ENCODE results near the gene FNDC3A.

FNDC3A gene

DNA sequence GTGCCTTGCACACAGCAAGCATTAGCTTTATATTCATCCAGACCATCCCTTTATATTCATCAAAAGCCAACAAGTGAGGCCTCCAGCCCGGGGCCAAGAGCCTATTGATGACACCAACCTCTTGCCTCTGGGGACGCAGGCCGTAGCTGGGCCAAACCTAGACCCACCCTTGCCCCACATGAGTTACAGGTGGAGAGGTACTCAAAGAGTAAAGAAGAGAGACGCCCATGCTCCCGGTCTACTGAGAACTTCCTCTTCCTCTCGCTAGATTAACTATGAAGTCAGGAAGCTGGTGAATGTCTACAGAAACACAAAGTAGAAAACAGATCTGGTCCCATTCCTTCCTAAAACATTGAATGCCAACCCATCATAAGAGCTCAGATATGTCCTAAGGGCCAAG, 240.6 kb downstream of the FNDC3A start:
- DNase-seq (no peak), ATAC-seq (no peak)

DNA sequence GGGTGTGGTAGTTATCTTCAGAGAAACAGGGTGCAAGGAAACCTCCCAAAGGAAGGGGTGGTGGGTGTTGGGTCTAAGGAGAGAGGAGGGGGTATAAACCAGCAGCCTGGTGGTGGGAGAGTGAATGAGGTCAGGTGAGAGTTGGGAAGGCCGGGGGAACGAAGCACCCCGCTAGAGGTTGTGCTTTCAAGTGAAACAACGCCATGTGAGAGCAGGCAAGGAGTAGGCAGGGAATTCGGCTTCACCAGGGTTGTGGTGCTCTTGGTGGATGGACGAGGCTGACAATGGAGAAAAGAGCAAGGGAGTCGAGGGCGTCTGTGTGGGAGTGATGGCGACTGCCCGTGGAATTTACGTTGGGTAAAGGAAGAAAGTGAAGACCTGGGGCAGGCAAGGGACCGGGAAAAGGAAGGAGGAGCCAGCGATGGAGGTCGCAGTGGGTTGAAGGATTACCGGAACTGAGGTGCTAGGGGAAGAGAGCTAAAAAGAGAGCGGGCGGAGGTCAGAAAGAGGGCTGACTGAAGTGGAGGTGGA, 242.3 kb downstream of the FNDC3A start:
- ATAC-seq: no peak

DNA sequence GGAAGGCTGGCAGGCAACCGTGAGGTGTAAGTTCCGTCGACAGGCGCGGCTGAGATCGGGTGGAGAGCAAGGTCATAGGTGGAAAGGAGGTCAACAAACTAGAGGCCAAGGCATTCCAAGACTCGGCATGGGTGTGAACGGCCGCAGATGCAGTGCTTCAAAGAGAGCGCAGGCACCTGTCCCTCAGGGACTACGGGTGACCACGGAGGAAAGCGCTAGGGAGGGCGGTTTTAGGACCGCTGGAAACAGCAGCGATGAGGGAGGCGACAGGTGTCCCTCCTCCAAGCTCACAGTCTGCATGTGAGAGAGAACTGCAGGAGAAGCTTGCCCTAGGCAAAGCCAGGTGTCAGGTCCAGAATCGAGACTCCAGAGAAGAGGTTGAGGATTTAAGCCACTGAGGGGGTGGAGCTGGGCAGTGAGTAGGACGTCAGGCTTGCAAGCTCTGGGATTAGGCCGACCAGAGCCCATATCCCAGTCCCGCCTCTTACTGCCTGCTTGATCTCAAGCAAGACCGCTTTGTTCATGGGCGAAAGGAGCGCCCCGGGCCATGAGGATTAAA, 242.9 kb downstream of the FNDC3A start:
- ATAC-seq (no peak), DNase-seq (no peak)

More for the DNA sequence above, 242.3 kb downstream of the FNDC3A start:
- no peak for DNase-seq

DNA sequence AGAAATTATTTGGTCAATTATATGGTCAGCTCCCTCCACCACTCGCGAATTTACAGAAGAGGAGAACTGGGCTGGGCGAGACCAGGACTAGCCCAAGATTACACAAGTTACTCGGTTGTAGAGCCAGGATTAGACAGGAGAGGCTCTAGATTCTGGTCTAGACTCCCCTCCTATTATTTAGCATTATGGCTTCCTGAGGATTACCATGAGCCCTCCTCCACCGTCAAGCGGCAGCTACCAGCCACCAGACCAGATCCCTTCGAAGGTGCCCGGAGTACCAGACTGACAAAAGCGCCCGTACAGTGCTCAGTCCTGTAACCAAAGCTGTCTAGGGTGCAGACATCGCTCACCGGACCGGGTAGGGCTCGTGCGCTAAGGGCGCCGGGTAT, 243.9 kb downstream of the FNDC3A start:
- no peak for ATAC-seq
- DNase-seq: no peak

DNA sequence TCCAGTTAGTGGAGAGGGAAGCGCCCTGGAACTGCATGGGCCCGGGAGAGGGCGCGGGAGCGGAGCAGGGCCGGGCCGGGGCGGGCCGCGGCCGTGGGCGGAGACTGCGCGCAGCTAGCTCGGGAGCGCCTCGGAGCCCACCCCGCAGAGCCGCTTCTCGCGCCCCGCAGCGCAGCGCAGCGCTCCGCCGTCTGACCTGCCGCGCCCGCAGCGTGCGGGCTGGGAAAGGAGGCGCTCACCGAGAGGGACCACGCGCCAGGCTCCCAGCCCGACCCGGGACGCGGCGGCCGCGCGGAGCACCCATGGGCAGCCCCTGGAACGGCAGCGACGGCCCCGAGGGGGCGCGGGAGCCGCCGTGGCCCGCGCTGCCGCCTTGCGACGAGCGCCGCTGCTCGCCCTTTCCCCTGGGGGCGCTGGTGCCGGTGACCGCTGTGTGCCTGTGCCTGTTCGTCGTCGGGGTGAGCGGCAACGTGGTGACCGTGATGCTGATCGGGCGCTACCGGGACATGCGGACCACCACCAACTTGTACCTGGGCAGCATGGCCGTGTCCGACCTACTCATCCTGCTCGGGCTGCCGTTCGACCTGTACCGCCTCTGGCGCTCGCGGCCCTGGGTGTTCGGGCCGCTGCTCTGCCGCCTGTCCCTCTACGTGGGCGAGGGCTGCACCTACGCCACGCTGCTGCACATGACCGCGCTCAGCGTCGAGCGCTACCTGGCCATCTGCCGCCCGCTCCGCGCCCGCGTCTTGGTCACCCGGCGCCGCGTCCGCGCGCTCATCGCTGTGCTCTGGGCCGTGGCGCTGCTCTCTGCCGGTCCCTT, 244.5 kb downstream of the FNDC3A start, which contains the start of gene MLNR:
TSS of gene MLNR (plus strand) at position 303 of the 820 bp plus-strand sequence. CDS start at position 303, 0 bp downstream.
- peak; percentile 60 for DNase-seq

DNA sequence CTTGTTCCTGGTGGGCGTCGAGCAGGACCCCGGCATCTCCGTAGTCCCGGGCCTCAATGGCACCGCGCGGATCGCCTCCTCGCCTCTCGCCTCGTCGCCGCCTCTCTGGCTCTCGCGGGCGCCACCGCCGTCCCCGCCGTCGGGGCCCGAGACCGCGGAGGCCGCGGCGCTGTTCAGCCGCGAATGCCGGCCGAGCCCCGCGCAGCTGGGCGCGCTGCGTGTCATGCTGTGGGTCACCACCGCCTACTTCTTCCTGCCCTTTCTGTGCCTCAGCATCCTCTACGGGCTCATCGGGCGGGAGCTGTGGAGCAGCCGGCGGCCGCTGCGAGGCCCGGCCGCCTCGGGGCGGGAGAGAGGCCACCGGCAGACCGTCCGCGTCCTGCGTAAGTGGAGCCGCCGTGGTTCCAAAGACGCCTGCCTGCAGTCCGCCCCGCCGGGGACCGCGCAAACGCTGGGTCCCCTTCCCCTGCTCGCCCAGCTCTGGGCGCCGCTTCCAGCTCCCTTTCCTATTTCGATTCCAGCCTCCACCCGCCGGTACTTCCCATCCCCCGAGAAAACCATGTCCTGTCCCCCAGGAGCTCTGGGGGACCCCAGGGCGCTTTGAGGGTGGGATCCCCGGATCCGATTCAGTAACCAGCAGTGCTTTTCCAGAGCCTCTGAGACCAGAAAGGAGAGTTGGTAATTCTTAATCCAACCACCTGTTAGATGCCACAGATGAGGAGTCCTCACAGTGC, 245.3 kb downstream of the FNDC3A start:
- peak; percentile 18 for DNase-seq
- no peak for ATAC-seq

More for the DNA sequence above, 244.5 kb downstream of the FNDC3A start, which contains the start of gene MLNR:
- peak; percentile 67 for ATAC-seq

DNA sequence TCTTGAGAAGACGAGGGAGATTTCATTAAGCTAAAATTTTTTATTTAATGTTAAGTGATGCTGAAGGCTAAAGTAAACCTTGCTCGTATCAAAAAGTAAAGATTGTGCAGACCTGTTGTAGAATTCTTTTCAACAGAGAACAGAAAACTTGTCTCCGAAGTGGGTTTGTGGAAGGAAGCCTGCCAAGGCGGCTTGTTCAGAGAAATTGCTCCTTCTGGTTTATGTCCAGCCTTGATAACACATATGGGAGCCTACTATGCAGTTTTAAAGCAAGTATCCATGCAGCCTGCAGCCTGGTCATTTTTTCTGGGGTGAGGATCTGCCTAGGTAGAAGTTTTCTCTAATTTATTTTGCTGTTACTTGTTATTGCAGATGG, 245.9 kb downstream of the FNDC3A start:
- no peak for ATAC-seq
- DNase-seq: no peak

DNA sequence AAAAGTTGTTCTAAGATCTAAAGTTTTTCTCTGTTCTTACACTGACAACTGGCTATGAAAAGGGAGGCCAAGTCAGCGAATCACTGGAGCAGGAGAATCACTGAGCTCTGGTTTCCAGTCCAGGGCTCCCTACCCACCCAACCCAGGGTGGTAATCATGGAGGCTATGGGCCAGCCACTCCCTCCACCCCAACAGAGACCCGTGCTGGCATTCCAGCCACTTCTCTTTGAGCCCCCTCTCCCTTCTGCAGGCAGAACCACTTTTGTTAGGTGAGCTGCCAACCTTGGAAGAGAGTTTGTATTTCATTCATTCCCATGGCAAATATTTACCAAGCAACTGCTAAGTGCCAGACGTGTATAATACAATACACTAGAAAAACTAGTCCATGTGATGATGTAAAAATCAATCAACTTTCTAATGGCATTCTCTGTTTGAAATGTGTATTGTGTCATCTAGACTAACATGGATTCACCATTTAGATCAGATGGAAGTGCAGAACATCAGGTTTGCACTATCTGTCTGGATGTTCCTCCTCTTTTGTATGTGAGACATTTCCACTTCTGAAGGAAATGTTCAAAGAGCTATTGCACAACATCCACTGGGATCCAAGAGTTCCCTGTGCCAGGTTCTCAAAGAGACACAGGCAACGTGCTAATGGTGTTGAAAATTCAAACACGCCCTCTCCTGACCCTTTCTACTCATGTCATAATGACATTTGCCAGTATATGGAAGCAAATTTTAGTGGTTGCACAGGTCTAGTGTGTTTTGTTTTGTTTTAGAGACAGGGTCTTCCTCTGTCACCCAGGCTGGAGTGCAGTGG, 249.7 kb downstream of the FNDC3A start:
- no peak for DNase-seq
- ATAC-seq: no peak

DNA sequence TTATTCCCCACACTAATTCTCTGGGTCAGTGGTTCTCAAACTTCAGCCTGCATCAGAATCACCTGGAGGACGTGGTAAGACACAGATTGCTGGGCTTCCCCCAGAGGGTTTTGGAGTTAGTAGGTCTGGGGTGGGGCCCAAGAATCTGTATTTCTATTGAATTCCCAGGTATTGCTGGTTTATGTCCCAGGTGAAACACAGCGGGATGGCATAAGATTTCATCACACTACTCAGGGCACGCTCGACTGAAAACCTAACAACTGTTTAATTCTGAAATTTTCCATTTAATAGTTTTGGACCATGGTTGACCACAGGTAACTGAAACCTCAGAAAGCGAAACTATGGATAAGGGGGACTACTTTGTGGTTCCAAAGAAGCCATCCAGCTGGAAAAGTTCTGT, 250.9 kb downstream of the FNDC3A start:
- no peak for ATAC-seq
- DNase-seq: no peak

DNA sequence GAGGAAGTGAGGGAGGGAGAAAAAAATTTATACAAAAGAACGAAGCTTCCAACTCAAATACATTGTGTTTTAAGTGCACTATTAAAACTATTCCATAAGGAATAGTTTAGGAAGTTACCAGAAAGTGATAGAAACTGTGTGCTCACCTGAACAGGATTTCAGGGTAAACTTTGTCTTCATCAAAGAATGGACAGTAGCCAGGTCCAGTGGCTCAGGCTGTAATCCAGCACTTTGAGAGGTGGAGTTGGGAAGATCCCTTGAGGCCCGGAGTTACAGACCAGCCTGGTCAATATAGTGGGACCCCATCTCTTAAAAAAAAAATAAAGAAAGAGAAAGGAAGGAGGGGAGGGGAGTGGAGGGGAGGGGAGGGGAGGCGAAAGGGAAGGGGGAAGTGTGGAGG, 259.0 kb downstream of the FNDC3A start:
- ATAC-seq (no peak), DNase-seq (no peak)

DNA sequence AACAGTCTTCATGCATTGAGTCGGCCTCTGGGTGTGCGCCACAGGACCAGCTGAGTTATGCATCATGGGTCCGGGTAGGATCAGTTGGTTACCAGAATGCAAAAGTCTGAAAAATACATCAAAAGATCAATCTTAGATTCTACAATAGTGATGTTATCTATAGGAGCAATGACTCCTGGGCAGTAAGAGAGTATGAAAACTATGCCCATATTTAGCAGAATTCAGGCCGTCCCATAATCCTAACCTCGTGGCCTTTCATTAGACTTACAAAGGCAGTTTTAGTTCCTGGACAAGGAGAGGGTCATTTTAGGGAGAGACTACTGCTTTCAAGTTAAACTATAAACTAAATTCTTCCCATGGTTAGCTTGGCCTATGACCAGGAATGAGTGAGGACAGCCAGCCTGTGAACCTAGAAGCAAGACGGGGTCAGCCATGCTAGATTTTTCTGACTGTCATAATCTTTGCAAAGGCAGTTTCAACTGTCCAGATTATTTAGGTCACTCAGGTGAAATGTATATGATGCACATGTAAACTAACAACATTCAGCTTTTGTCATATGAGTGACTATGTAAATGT, 260.2 kb downstream of the FNDC3A start:
- DNase-seq (no peak), ATAC-seq (no peak)

DNA sequence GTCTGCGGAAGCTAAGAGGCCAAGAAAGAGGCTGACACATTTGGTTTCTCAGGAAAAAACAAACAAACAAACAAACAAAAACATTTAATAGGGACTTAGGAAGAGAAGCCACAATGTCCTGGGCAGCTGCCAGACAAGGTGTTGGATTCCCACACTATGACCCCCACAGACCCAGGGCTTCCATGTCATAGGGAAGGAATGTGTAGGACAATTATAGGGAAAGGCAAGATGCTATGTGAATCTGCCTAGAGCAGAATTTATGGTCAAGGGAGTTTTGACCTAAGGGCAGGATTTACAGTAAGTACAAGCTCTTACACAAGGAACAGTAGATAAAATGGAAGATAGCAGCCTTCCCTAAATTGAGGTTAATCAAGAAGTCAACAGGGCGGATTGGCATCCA, 262.9 kb downstream of the FNDC3A start:
- DNase-seq (no peak), ATAC-seq (no peak)

DNA sequence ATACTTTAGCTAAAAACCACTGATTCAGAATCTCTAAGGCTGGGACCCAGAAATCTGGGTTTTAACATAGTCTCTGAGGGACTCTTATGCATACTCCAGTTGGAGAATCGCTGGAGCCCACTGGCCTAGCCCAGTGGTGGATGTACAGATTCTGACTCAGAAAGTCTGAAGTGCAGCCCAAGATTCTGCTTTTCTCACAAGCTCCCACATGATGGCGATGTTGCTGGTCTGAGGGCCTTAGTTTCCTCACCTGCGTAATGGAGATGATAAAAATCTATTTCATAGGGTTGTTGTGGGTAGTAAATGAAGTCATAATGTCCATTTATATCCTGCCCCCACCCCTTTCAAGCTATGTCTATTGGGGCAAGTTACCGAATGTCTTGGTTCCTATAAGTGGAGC, 264.3 kb downstream of the FNDC3A start:
- peak; percentile 41 for DNase-seq
- ATAC-seq: peak; percentile 75

DNA sequence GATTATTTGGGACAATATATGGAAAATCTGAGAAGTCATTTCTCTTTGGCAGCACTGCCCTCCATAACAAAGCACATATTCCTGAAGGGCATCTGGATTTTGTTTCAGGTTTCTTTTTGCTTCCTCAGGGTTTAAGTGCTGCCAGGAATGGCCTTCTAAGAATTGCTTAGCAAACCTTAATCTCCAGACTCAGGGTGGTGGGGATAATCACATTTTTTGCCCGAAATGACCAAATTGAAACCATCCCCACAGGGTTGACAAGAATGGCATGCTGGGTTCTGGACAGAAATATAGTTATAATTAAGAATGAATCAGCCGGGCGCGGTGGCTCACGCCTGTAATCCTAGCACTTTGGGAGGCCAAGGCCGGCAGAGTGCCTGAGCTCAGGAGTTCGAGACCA, 265.6 kb downstream of the FNDC3A start:
- DNase-seq: no peak
- no peak for ATAC-seq

DNA sequence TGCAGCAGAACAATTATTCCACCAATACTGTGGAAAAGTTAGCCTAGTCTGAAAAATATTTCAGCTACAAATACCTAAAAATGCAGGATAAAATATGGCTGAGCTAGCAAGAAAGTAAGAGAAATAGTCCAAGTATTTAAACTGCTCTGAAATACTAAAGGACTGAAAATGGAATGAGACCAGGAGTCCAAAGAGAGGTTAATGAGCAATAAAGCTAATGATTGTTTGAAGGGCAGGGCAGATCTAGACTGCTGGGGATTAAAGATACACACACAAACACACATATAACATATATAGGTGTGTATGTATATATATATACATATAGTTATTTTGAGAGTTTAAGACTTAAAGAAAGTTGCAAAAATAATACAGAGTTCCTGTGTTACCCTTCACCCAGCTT, 269.4 kb downstream of the FNDC3A start:
- ATAC-seq: no peak
- DNase-seq: no peak

DNA sequence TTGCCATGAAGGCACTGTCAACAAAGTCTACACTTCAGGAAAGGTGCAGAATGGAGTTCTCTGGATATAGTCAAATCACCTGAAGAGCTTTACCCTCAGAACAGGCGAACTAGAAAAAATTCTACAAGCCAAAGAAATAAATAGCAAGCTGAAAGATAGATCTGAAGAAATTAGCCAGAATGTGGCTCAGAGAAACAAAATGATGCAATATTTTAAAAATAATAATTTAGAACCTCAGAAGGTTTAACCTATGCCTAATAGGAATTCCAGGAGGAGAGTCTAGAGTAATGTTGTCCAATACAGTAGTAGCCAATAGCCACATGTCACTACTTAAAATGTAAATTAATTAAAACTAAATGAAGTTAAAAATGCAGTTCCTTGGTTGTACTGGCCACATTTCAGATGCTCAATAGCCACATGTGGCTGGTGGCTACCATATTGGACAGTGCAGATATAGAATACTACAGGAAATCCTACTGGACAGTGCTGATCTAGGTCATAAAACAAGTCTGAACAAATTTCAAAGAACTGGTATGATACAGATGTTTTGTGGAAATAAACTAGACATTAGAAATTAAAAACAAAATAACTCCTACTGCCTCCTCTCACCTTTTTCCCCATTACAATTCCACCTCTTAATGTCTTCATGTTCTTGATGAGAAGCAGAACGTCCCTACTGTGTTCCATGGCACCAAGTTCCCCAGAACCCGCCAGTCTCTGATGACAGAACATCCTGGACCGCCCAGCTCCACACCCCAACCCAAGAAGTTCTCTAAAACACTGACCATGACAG, 271.3 kb downstream of the FNDC3A start:
- no peak for DNase-seq
- peak; percentile 30 for ATAC-seq

DNA sequence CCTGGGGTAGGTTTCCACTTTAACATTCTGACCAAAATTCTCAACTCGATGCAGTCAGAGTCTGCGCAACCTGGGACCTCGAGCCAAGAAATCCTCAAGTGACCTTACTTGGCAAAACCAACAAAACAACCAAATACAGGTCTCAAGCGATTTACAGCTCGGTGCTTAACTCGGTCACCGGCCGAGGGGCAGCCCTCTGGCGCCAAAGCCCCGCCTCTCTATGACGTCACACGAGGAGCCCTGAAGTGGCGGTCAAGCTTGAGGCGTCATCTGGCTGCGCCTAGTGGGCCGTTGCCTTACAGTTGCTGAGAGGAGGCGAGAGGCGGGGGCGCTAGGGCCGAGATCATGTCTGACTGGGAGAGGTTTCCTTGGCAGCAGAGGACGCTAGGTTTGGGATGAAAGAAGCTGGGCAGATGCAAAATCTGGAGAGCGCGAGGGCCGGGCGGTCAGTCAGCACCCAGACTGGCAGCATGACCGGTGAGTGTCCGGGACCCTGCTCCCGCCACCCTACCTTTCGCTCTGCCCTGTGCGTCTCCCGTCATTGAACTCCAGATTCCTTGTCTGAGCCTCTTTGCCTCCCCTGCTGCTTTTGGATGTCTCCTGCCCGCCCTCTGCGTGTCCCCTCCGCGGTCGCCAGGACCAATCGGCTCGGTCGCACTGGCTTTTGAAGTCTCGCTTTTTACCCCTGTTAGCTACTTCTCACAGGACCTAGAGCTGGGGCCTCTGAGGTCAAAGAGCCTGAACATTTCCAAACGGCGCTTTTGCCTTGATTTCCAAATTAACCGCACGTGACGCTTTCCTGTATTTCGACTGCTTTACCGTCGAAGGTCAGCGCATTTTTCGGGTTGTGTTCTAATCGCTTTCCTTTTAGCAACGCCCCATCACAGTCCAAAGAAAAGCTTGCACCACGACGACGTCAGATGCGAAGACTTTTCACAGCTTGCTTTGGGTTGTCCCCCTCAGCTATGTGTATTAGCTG, 272.2 kb downstream of the FNDC3A start, which contains the start of gene CDADC1:
TSS of gene CDADC1 (plus strand) at position 283 of the 979 bp plus-strand sequence. CDS start at position 396, 113 bp downstream.
- DNase-seq (peak; percentile 98), ATAC-seq (peak; percentile 97)

DNA sequence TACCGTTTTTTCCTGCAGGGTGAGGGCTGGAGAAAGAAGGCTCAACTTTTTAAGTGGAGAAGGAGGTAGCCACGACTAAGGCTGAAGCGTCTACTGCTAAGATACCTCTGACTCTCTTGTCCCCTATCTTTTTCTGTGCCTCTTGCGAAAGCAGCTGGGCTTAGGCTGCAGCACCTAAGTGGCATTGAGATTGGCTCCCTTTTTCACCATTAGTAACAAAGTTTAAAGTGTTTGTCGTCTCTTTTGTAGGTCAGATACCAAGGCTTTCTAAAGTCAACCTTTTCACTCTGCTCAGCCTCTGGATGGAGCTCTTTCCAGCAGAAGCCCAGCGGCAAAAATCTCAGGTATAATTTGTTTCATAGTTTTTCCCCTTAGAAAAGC, 272.9 kb downstream of the FNDC3A start:
- ATAC-seq (no peak), DNase-seq (no peak)

DNA sequence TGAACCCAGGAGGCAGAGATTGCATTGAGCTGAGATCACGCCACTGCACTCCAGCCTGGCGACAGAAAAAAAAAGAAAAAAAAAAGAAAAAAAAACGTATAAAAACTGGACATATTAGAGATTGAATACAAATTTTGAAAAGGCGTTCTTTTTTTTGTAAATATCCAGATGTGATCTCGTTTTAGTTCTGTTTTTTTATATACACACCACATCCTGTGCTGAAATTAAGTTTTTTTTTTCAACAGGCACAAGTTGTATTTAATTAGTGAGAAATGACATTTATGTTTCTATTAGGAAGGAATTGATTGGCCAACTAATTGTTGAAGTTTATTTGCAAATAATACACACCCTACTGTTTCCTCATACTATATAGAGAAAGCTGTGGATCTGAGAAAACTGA, 275.6 kb downstream of the FNDC3A start:
- ATAC-seq: no peak
- DNase-seq: no peak

All from stimulated activated naive CD8-positive, alpha-beta T cell treated with anti-CD3 and anti-CD28 coated beads, Interleukin-15, Interleukin-2, amounts not matched to agents 100 U/mL and 50 U/mL, for 24 hours (primary cell).